ENCODE results near the gene NFATC3. TPM values are rescaled to one million over a fixed set of nuclear protein-coding genes. Genes with fewer than 3 reads are reported as not detected.

Gene NFATC3
- total and polyA plus RNA-seq, 2 donors (not counting 1 experiment from before 2014, with no cell fraction given): 33.4 to 115 TPM

DNA sequence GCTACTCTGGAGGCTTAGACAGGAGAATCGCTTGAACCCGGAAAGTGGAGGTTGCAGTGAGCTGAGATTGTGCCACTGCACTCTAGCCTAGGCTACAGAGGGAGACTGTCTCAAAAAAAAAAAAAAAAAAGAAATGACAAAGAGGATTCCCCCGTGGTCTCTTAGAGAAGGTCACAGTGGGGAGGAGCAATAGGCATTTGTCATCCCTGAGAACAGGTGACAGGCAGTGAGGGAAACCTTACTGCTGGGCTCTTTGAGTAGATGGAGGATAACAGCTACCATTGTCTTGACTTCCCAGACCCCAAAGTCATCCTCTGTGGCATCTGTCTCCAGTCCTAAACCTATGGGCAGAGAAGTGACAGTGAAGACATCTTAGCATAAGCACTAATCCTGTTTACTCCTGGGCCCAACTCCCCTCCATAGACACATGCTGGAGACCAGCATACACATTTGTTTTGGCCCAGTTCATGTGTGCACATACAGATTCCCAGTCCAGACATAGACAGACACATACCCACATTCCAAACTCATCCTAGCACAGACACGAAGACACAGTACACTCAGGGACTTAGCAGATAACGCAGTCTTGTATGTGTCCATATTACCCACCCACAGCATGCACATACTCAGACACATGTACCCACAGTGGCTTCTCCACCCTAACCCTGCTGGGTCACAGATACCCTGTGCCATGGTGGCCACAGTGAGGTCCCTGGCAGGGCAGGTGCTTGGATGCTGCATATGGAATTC lies 148.1 kb downstream of the NFATC3 start:
- POLR2A ChIA-PET: interaction anchor here (0.6 to 0.7 kb wide), 2 partner anchors 90 to 433 kb away, joined by 5 read pairs; no protein-coding TSS in a partner anchor
- DNase-seq: peak; percentile 28
- intact Hi-C loops (cut with micrococcal nuclease): no loop called here

More for the DNA sequence above, 148.1 kb downstream of the NFATC3 start:
- Histone ChIP-seq H3K4me3 (ENCODE audit: control extremely low read depth in 1 of 5, extremely low read depth in 1 of 5, insufficient read depth in 1 of 5, low read depth in 2 of 5, low read length in 4 of 5) (no peak overlapping the region), H3K4me1 (ENCODE audit: control insufficient read depth in 2 of 2, insufficient read depth in 2 of 2, low read length in 2 of 2) (peaks cover 16 to 27% of the 10 kb centered on the region in 2 donors), H4K20me1 (ENCODE audit: control insufficient read depth, insufficient read depth, low read length, poor library complexity, severe bottlenecking) (peaks cover 26% of the 10 kb centered on the region), H2AFZ (ENCODE audit: insufficient read depth, low read depth, low read length, poor library complexity, severe bottlenecking) (no peak overlapping the region), H3K79me2 (ENCODE audit: control insufficient read depth, insufficient read depth, low read length) (peaks cover 16% of the 10 kb centered on the region), H3K9ac (ENCODE audit: low read length) (no peak overlapping the region), H3K4me2 (replicated peaks; ENCODE audit: low read depth, low read length, poor library complexity, severe bottlenecking) (no peak overlapping the region), H3K9me3 (ENCODE audit: control extremely low read depth in 1 of 3, control insufficient read depth in 2 of 3, insufficient read depth in 1 of 3, low read length in 2 of 3) (peaks cover 0 to 3% (median 0%) of the 10 kb centered on the region in 3 donors), H3K27ac (ENCODE audit: low read length in 2 of 2) (no peak overlapping the region), H3K36me3 (replicated peaks in 1 of 2; ENCODE audit: control extremely low read depth in 1 of 2, control insufficient read depth in 1 of 2, extremely low read depth in 1 of 2, insufficient read depth in 2 of 2, low read length in 1 of 2) (peaks cover 9 to 14% of the 10 kb centered on the region in 2 experiments), H3K27me3 (replicated peaks in 1 of 4; ENCODE audit: control extremely low read depth in 1 of 4, control insufficient read depth in 3 of 4, insufficient read depth in 4 of 4, low read length in 3 of 4) (no peaks in the 10 kb centered on the region)
- 100% methylated on average over 2 of the region's 5 CpGs for whole genome bisulfite sequencing (ENCODE audit: insufficient coverage)
- CTCF ChIA-PET: interaction anchor here (0.7 to 1.6 kb wide), 2 partner anchors 95 to 349 kb away, joined by 3 to 4 read pairs; no protein-coding TSS in a partner anchor
- Mint-ChIP-seq H3K4me1 (peaks cover 39% of the 10 kb centered on the region), H3K27me3 (no peaks in the 10 kb centered on the region), H3K4me3 (no peak overlapping the region), H3K9me3 (ENCODE audit: insufficient read depth) (no peaks in the 10 kb centered on the region), H3K27ac (peak overlapping the region; percentile 38)
- TF ChIP-seq EZH2 (IDR thresholded peaks at IDR 0.05; ENCODE audit: borderline replicate concordance, insufficient read depth, low read depth, low read length, poor library complexity, severe bottlenecking): no peak
- TF ChIP-seq, protein P1, sequence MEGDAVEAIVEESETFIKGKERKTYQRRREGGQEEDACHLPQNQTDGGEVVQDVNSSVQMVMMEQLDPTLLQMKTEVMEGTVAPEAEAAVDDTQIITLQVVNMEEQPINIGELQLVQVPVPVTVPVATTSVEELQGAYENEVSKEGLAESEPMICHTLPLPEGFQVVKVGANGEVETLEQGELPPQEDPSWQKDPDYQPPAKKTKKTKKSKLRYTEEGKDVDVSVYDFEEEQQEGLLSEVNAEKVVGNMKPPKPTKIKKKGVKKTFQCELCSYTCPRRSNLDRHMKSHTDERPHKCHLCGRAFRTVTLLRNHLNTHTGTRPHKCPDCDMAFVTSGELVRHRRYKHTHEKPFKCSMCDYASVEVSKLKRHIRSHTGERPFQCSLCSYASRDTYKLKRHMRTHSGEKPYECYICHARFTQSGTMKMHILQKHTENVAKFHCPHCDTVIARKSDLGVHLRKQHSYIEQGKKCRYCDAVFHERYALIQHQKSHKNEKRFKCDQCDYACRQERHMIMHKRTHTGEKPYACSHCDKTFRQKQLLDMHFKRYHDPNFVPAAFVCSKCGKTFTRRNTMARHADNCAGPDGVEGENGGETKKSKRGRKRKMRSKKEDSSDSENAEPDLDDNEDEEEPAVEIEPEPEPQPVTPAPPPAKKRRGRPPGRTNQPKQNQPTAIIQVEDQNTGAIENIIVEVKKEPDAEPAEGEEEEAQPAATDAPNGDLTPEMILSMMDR (IDR thresholded peaks at IDR 0.05): no peak
- no peak for ATAC-seq (ENCODE audit: low read depth)

Data from B cell (primary cell).